NCI-H2227 (cell line): ENCODE measurements around the gene CRBN.

Experiments
- DNase-seq: peaks from one replicate; lab custom pipeline; 2025; ENCODE audit not compliant: unreplicated experiment; lab: John Stamatoyannopoulos, UW

The CRBN gene

GRCh38 chr3:3179407-3180094 is at the start of gene CRBN:
Gene CRBN (minus strand): TSS chr3:3179691. CDS start chr3:3179687, 4 bp downstream.
- DNase-seq = peak; percentile 88

- DNase-seq = no peak
Measured at GRCh38 chr3:3227640-3228039, 48.1 kb upstream of the CRBN start.

GRCh38 chr3:3221528-3221927 is 42.0 kb upstream of the CRBN start:
- DNase-seq = no peak

GRCh38 chr3:3216401-3216800 is 36.9 kb upstream of the CRBN start:
- no peak for DNase-seq

GRCh38 chr3:3212781-3213440 is 33.4 kb upstream of the CRBN start:
- DNase-seq = no peak

- DNase-seq = no peak
Measured at GRCh38 chr3:3209714-3210113, 30.2 kb upstream of the CRBN start.

- no peak for DNase-seq
Measured at GRCh38 chr3:3209057-3209456, 29.6 kb upstream of the CRBN start.

GRCh38 chr3:3201611-3202010 is 22.1 kb upstream of the CRBN start:
- no peak for DNase-seq

GRCh38 chr3:3200632-3201212 is 21.2 kb upstream of the CRBN start:
- peak; percentile 64 for DNase-seq

- no peak for DNase-seq
Measured at GRCh38 chr3:3199306-3199705, 19.8 kb upstream of the CRBN start.

GRCh38 chr3:3196148-3196861 is 16.8 kb upstream of the CRBN start:
- DNase-seq = no peak

- no peak for DNase-seq
Measured at GRCh38 chr3:3194861-3195260, 15.4 kb upstream of the CRBN start.

GRCh38 chr3:3192286-3192675 is 12.8 kb upstream of the CRBN start:
- DNase-seq = no peak

GRCh38 chr3:3191675-3192285 is 12.3 kb upstream of the CRBN start:
- no peak for DNase-seq

GRCh38 chr3:3189961-3190360 is 10.5 kb upstream of the CRBN start:
- no peak for DNase-seq

- DNase-seq = no peak
Measured at GRCh38 chr3:3189102-3189727, 9.7 kb upstream of the CRBN start.

- no peak for DNase-seq
Measured at GRCh38 chr3:3184876-3185275, 5.4 kb upstream of the CRBN start.

GRCh38 chr3:3180456-3180855 is 965 bp upstream of the CRBN start:
- no peak for DNase-seq

GRCh38 chr3:3178498-3179328 is 778 bp downstream of the CRBN start:
- no peak for DNase-seq

- DNase-seq = no peak
Measured at GRCh38 chr3:3177861-3178497, 1.5 kb downstream of the CRBN start.
